Suprapubic skin (tissue), 4 donors: Measurements from ENCODE around the gene IL37.

Experiments used
- CTCF ChIP-seq, 2 donors: fragments of 200-600 bp in 1 of 2; fragments of 450-650 bp in 1 of 2; sonication (generic) in 1 of 2; IDR thresholded peaks; one replicate each; pipeline ENCODE4 v1.5.1; 2016 to 2019; ENCODE audit warnings: antibody characterized with exemption in 2 of 2, mild to moderate bottlenecking in 1 of 2, moderate library complexity in 1 of 2
- EP300 ChIP-seq: sonication (generic); formaldehyde crosslinking; IDR thresholded peaks from one replicate; pipeline ENCODE4 v1.6.1; 2017; ENCODE audit warnings: antibody characterized with exemption
- POLR2A ChIP-seq, 2 donors: fragments of 450-650 bp; IDR thresholded peaks; one replicate each; pipeline ENCODE4 v1.6.1; 2017; ENCODE audit warnings: antibody characterized with exemption in 2 of 2, mild to moderate bottlenecking in 2 of 2, moderate library complexity in 2 of 2
- POLR2AphosphoS5 ChIP-seq, 3 donors: sonication (generic); formaldehyde crosslinking; IDR thresholded peaks; one replicate each; pipeline ENCODE4 v1.6.1; 2017; ENCODE audit warnings: antibody characterized with exemption in 3 of 3

DNA sequence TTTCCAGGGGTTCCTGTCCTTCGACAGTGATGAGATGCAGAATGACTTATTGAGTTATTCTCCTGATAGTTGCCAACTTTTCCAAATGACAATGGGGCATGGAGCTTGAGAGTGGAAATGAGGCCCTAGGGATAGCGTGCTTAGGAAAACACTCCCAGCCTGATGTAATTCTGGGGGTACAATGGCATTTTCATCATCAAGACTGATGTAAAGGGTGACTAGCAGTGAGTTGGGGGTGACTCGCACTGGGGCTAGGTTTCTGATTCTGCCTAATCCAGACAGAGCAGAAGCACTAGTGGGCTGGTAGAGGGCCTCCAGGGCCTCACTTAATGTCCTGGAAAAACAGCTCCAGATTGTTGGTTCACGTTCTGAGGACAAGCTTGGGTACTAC is 34.0 kb upstream of the IL37 start:
- no peak for TF ChIP-seq POLR2A (IDR thresholded peaks at IDR 0.05)
- no peak for TF ChIP-seq CTCF (IDR thresholded peaks at IDR 0.05)
- no peak for TF ChIP-seq POLR2AphosphoS5 (IDR thresholded peaks at IDR 0.05)
- no peak for TF ChIP-seq EP300
